ENCODE measurements around the gene SLC30A5. TPM values are rescaled to one million over a fixed set of nuclear protein-coding genes. Genes with fewer than 3 reads are reported as not detected.
"Not testable (repeated sequence)": the region's sequence is repeated elsewhere in the genome, so short reads cannot be mapped to it uniquely, and the experiment has no call there.

Gene SLC30A5
- total and polyA plus RNA-seq, 2 donors (not counting 1 experiment from before 2014, with no cell fraction given), result 12.5 to 35.8 TPM

GRCh38 chr5:69140827-69141226, 47.0 kb downstream of the SLC30A5 start:
- H3K4me2 ChIP-seq (replicated peaks; ENCODE audit: low read depth, low read length, poor library complexity, severe bottlenecking), result no peak overlapping the region
- ChIA-PET POLR2A (no interaction called here), CTCF (interaction anchor here (0.9 kb wide), 1 partner anchor 11 kb away, joined by 3 read pairs; no protein-coding TSS in a partner anchor)
- no peak for TF ChIP-seq EZH2 (IDR thresholded peaks at IDR 0.05; ENCODE audit: borderline replicate concordance, insufficient read depth, low read depth, low read length, poor library complexity, severe bottlenecking)
- no peak for TF ChIP-seq CTCF (IDR thresholded peaks at IDR 0.05)
- no peak overlapping the region for H3K27ac Mint-ChIP-seq
- H3K4me1 Mint-ChIP-seq, result peaks cover 9% of the 10 kb centered on the region
- H3K27me3 ChIP-seq (replicated peaks in 1 of 4; ENCODE audit: control extremely low read depth in 1 of 4, control insufficient read depth in 3 of 4, insufficient read depth in 4 of 4, low read length in 3 of 4), result no peaks in the 10 kb centered on the region
- no CpG with 5 or more reads among the region's 1 CpG for WGBS (ENCODE audit: insufficient coverage)
- H4K20me1 ChIP-seq (ENCODE audit: control insufficient read depth, insufficient read depth, low read length, poor library complexity, severe bottlenecking), result no peaks in the 10 kb centered on the region
- H3K4me3 ChIP-seq (ENCODE audit: control extremely low read depth in 1 of 5, extremely low read depth in 1 of 5, insufficient read depth in 1 of 5, low read depth in 2 of 5, low read length in 4 of 5), result no peak overlapping the region
- H3K4me3 Mint-ChIP-seq, result no peak overlapping the region
- intact Hi-C loops (cut with micrococcal nuclease), result no loop called here
- H3K27me3 Mint-ChIP-seq, result no peaks in the 10 kb centered on the region
- no peak for DNase-seq
- H3K4me1 ChIP-seq (ENCODE audit: control insufficient read depth in 2 of 2, insufficient read depth in 2 of 2, low read length in 2 of 2), result peaks cover 4 to 10% of the 10 kb centered on the region in 2 donors
- H2AFZ ChIP-seq (ENCODE audit: insufficient read depth, low read depth, low read length, poor library complexity, severe bottlenecking), result no peak overlapping the region
- peaks cover 0 to 9% (median 2%) of the 10 kb centered on the region in 3 donors for H3K9me3 ChIP-seq (ENCODE audit: control extremely low read depth in 1 of 3, control insufficient read depth in 2 of 3, insufficient read depth in 1 of 3, low read length in 2 of 3)
- H3K79me2 ChIP-seq (ENCODE audit: control insufficient read depth, insufficient read depth, low read length), result no peaks in the 10 kb centered on the region
- ATAC-seq (ENCODE audit: low read depth), result no peak
- H3K36me3 ChIP-seq (replicated peaks in 1 of 2; ENCODE audit: control extremely low read depth in 1 of 2, control insufficient read depth in 1 of 2, extremely low read depth in 1 of 2, insufficient read depth in 2 of 2, low read length in 1 of 2), result no peaks in the 10 kb centered on the region
- no peak overlapping the region for H3K27ac ChIP-seq (ENCODE audit: low read length in 2 of 2)
- H3K9me3 Mint-ChIP-seq (ENCODE audit: insufficient read depth), result peaks cover 3% of the 10 kb centered on the region
- H3K9ac ChIP-seq (ENCODE audit: low read length), result no peak overlapping the region

GRCh38 chr5:69148576-69148975, 54.8 kb downstream of the SLC30A5 start:
- H3K4me2 ChIP-seq (replicated peaks; ENCODE audit: low read depth, low read length, poor library complexity, severe bottlenecking); H3K27ac Mint-ChIP-seq; H4K20me1 ChIP-seq (ENCODE audit: control insufficient read depth, insufficient read depth, low read length, poor library complexity, severe bottlenecking); DNase-seq; H3K4me3 Mint-ChIP-seq; H3K27me3 ChIP-seq (replicated peaks in 1 of 4; ENCODE audit: control extremely low read depth in 1 of 4, control insufficient read depth in 3 of 4, insufficient read depth in 4 of 4, low read length in 3 of 4); H3K27ac ChIP-seq (ENCODE audit: low read length in 2 of 2); H3K79me2 ChIP-seq (ENCODE audit: control insufficient read depth, insufficient read depth, low read length); H3K9me3 ChIP-seq (ENCODE audit: control extremely low read depth in 1 of 3, control insufficient read depth in 2 of 3, insufficient read depth in 1 of 3, low read length in 2 of 3); H2AFZ ChIP-seq (ENCODE audit: insufficient read depth, low read depth, low read length, poor library complexity, severe bottlenecking); POLR2A ChIA-PET; H3K9ac ChIP-seq (ENCODE audit: low read length); H3K9me3 Mint-ChIP-seq (ENCODE audit: insufficient read depth); intact Hi-C loops (cut with micrococcal nuclease); ATAC-seq (ENCODE audit: low read depth); CTCF ChIA-PET; H3K4me3 ChIP-seq (ENCODE audit: control extremely low read depth in 1 of 5, extremely low read depth in 1 of 5, insufficient read depth in 1 of 5, low read depth in 2 of 5, low read length in 4 of 5); H3K4me1 Mint-ChIP-seq; H3K4me1 ChIP-seq (ENCODE audit: control insufficient read depth in 2 of 2, insufficient read depth in 2 of 2, low read length in 2 of 2); H3K36me3 ChIP-seq (replicated peaks in 1 of 2; ENCODE audit: control extremely low read depth in 1 of 2, control insufficient read depth in 1 of 2, extremely low read depth in 1 of 2, insufficient read depth in 2 of 2, low read length in 1 of 2); H3K27me3 Mint-ChIP-seq: not testable (repeated sequence)
- WGBS (ENCODE audit: insufficient coverage), result 97% methylated on average over 5 of the region's 7 CpGs
